Keratinocyte (primary cell): ENCODE results near the gene SHMT2.

Source experiments
- EZH2 ChIP-seq: IDR thresholded peaks from one replicate; pipeline ENCODE4 v1.6.1; 2012; ENCODE audit warnings: inconsistent platforms, mild to moderate bottlenecking, low read length, moderate library complexity
- TF ChIP-seq, protein P1 (sequence below), 3 experiments: IDR thresholded peaks in 1 of 3; conservative IDR thresholded peaks in 1 of 3; optimal IDR thresholded peaks in 1 of 3; 2 replicates in 2 of 3; 3 replicates in 1 of 3; pipeline versions ENCODE3 to v1.5.1; 2011; ENCODE audit warnings: low read length in 3 of 3, mild to moderate bottlenecking in 3 of 3, moderate library complexity in 2 of 3, control low read depth in 1 of 3, inconsistent platforms in 1 of 3; ENCODE audit not compliant: insufficient read depth in 2 of 3; ENCODE audit errors: extremely low read depth in 1 of 3

DNA sequence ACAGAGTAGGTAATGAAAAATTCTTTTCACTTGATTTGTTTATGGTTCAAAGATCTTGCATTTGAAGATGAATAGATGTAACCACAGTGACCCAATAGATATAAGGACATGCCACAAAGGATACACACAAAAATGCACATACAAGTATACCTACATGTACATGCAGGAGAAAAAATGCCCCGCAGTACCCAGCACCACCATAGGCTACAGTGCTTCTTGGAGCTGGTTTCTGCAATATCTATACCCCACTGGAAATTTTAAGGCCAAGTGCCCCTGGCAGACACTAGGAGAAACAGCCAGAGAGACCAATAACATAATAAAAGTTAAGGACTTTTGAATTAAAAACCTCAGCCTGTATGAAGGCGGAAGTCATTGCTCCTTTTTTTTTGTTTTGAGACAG, 33.6 kb downstream of the SHMT2 start:
- TF ChIP-seq, protein P1, sequence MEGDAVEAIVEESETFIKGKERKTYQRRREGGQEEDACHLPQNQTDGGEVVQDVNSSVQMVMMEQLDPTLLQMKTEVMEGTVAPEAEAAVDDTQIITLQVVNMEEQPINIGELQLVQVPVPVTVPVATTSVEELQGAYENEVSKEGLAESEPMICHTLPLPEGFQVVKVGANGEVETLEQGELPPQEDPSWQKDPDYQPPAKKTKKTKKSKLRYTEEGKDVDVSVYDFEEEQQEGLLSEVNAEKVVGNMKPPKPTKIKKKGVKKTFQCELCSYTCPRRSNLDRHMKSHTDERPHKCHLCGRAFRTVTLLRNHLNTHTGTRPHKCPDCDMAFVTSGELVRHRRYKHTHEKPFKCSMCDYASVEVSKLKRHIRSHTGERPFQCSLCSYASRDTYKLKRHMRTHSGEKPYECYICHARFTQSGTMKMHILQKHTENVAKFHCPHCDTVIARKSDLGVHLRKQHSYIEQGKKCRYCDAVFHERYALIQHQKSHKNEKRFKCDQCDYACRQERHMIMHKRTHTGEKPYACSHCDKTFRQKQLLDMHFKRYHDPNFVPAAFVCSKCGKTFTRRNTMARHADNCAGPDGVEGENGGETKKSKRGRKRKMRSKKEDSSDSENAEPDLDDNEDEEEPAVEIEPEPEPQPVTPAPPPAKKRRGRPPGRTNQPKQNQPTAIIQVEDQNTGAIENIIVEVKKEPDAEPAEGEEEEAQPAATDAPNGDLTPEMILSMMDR (optimal IDR thresholded peaks at IDR 0.05 in 1 of 3, IDR thresholded peaks at IDR 0.05 in 1 of 3, conservative IDR thresholded peaks at IDR 0.05 in 1 of 3; ENCODE audit: extremely low read depth in 1 of 3, insufficient read depth in 2 of 3, low read length in 3 of 3): no peak
- TF ChIP-seq EZH2: no peak
